Trophoblast cell (in vitro differentiated cells and primary cell): Measurements from ENCODE around the gene SCFD2.

ENCODE experiments used
- DNase-seq, 2 donors: peaks; one replicate each; pipeline ENCODE4 v3.0.0-alpha.2; 2016
- H2AFZ ChIP-seq: 2 replicates; pipeline ENCODE4 v1.6.1; 2013; ENCODE audit warnings: low read length, moderate library complexity, mild to moderate bottlenecking; ENCODE audit not compliant: insufficient read depth, poor library complexity
- H2AK5ac ChIP-seq: 2 replicates; pipeline ENCODE4 v1.6.1; 2013; ENCODE audit warnings: mild to moderate bottlenecking, low read length
- H2BK120ac ChIP-seq: 2 replicates; pipeline ENCODE4 v1.6.1; 2013; ENCODE audit warnings: low read length, mild to moderate bottlenecking, moderate library complexity; ENCODE audit not compliant: insufficient read depth, poor library complexity
- H2BK12ac ChIP-seq: 2 replicates; pipeline ENCODE4 v1.6.1; 2013; ENCODE audit warnings: mild to moderate bottlenecking, low read length, moderate library complexity
- H2BK5ac ChIP-seq: 2 replicates; pipeline ENCODE4 v1.6.1; 2013; ENCODE audit warnings: low read length, low read depth, moderate library complexity, mild to moderate bottlenecking; ENCODE audit not compliant: poor library complexity
- H3K14ac ChIP-seq: 2 replicates; pipeline ENCODE4 v1.6.1; 2013; ENCODE audit warnings: mild to moderate bottlenecking, low read length
- H3K18ac ChIP-seq: 2 replicates; pipeline ENCODE4 v1.6.1; 2013; ENCODE audit warnings: mild to moderate bottlenecking, low read length
- H3K23ac ChIP-seq: 2 replicates; pipeline ENCODE4 v1.6.1; 2013; ENCODE audit warnings: low read length
- H3K27ac ChIP-seq: 2 replicates; pipeline ENCODE4 v1.5.1; 2013; ENCODE audit warnings: low read depth, mild to moderate bottlenecking, inconsistent platforms, low read length, moderate library complexity
- H3K27me3 ChIP-seq: 2 replicates; pipeline ENCODE4 v1.6.1; 2013; ENCODE audit warnings: inconsistent platforms, mild to moderate bottlenecking, low read length, moderate library complexity; ENCODE audit not compliant: insufficient read depth
- H3K36me3 ChIP-seq, 2 experiments: 1 replicate in 1 of 2; 2 replicates in 1 of 2; pipeline ENCODE4 v1.6.1; 2013; ENCODE audit warnings: low read length in 2 of 2, mild to moderate bottlenecking in 2 of 2, moderate library complexity in 1 of 2; ENCODE audit not compliant: insufficient read depth in 2 of 2, control insufficient read depth in 1 of 2
- H3K4ac ChIP-seq: 2 replicates; pipeline ENCODE4 v1.6.1; 2013; ENCODE audit warnings: low read depth, mild to moderate bottlenecking, low read length, moderate library complexity
- H3K4me1 ChIP-seq, 2 experiments: 1 replicate in 1 of 2; 2 replicates in 1 of 2; pipeline ENCODE4 v1.6.1; 2013; ENCODE audit warnings: low read length in 2 of 2, mild to moderate bottlenecking in 2 of 2, moderate library complexity in 1 of 2; ENCODE audit not compliant: insufficient read depth in 2 of 2, control insufficient read depth in 1 of 2
- H3K4me2 ChIP-seq: 2 replicates; pipeline ENCODE4 v1.6.1; 2013; ENCODE audit warnings: inconsistent platforms, mild to moderate bottlenecking, low read length, moderate library complexity
- H3K4me3 ChIP-seq: 2 replicates; pipeline ENCODE4 v1.5.1; 2013; ENCODE audit warnings: mild to moderate bottlenecking, low read depth, low read length, inconsistent platforms
- H3K79me1 ChIP-seq: one replicate; pipeline ENCODE4 v1.6.1; 2013; ENCODE audit warnings: low read length
- H3K79me2 ChIP-seq: 2 replicates; pipeline ENCODE4 v1.6.1; 2013; ENCODE audit warnings: low read length, mild to moderate bottlenecking; ENCODE audit not compliant: control insufficient read depth, insufficient read depth, poor library complexity
- H3K9ac ChIP-seq: 2 replicates; pipeline ENCODE4 v1.6.1; 2013; ENCODE audit warnings: mild to moderate bottlenecking, low read length
- H3K9me3 ChIP-seq: 2 replicates; pipeline ENCODE4 v1.6.1; 2013; ENCODE audit warnings: low read depth, mild to moderate bottlenecking, control low read depth, inconsistent platforms, low read length; ENCODE audit not compliant: insufficient read depth
- H4K12ac ChIP-seq: 2 replicates; pipeline ENCODE4 v1.6.1; 2013; ENCODE audit warnings: low read depth, mild to moderate bottlenecking, low read length, moderate library complexity
- H4K8ac ChIP-seq: 2 replicates; pipeline ENCODE4 v1.6.1; 2013; ENCODE audit warnings: low read depth, mild to moderate bottlenecking, low read length, moderate library complexity
- H4K91ac ChIP-seq: one replicate; pipeline ENCODE4 v1.6.1; 2013; ENCODE audit warnings: low read depth, mild to moderate bottlenecking, low read length, moderate library complexity
- WGBS: extraction: QIAGEN DNeasy Blood & Tissue Kit; methylation state at CpG from one replicate; pipeline ENCODE4 v1.1.7; 2013; ENCODE audit warnings: missing lambda C conversion rate; ENCODE audit not compliant: insufficient read length, insufficient coverage; ENCODE audit errors: extremely low coverage; 5-methylcytosine and 5-hydroxymethylcytosine counted together

The SCFD2 gene

DNA sequence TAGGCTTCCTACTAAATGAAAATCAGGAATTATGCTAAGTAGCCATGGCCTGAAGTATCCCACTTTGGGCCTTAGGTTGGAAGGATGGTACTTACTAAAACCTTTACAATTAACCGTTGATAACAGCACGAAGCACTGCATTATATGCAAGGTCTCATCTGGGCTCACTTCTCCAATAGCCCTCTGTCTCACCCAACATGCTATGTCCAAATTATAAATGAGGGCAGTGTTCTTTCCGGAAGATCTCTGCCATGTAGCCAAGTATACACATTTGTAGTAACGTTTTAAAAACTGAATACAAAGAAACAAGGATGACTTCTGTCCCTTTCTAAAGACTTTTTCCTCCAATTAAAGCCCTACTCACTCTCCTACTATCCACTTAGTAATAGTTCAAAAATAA, 51.6 kb downstream of the SCFD2 start:
- Histone ChIP-seq H2AFZ (no peak overlapping the region), H3K4me2 (no peak overlapping the region), H3K14ac (no peak overlapping the region), H2AK5ac (no peak overlapping the region), H2BK12ac (no peak overlapping the region), H4K12ac (no peak overlapping the region), H3K27me3 (no peaks in the 10 kb centered on the region), H3K4me3 (no peak overlapping the region), H2BK5ac (no peak overlapping the region), H2BK120ac (no peak overlapping the region), H3K4me1 (no peaks in the 10 kb centered on the region), H3K4ac (no peak overlapping the region), H3K36me3 (no peaks in the 10 kb centered on the region), H3K27ac (no peak overlapping the region), H3K23ac (no peak overlapping the region), H4K8ac (no peak overlapping the region), H3K18ac (no peak overlapping the region), H3K9ac (no peak overlapping the region), H4K91ac (no peak overlapping the region), H3K79me1 (no peaks in the 10 kb centered on the region), H3K9me3 (no peaks in the 10 kb centered on the region), H3K79me2 (no peaks in the 10 kb centered on the region)
- no CpG with 5 or more reads among the region's 4 CpGs for WGBS
- DNase-seq = no peak

DNA sequence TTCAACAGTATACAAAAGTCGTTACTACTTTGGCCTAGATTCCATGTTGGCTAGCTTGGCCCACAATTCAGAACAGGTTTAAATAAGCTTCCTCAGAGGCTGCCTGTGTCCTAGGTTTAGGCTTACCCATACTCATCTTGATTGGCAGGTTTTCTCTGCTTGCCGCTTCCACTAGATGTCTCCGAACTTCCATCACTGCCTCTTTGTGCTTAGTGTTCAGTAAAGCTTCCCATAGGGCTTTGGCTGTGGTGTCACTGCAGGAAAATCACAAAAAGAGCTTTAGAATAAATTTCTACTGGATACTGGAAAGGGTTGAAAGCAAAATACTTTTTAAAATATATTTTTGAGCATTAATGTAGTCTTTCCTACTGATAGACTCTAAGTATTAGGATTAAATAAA, 52.4 kb downstream of the SCFD2 start:
- H3K9ac ChIP-seq = no peak overlapping the region
- no peaks in the 10 kb centered on the region for H3K36me3 ChIP-seq
- no peak overlapping the region for H2BK5ac ChIP-seq
- no peaks in the 10 kb centered on the region for H3K4me1 ChIP-seq
- H3K79me1 ChIP-seq = no peaks in the 10 kb centered on the region
- H3K4me2 ChIP-seq = no peak overlapping the region
- H3K79me2 ChIP-seq = no peaks in the 10 kb centered on the region
- no peak overlapping the region for H3K4ac ChIP-seq
- H3K27me3 ChIP-seq = no peaks in the 10 kb centered on the region
- H4K91ac ChIP-seq = no peak overlapping the region
- H4K8ac ChIP-seq = no peak overlapping the region
- no peak overlapping the region for H2BK120ac ChIP-seq
- WGBS = no CpG with 5 or more reads among the region's 3 CpGs
- no peak overlapping the region for H2AK5ac ChIP-seq
- H2AFZ ChIP-seq = no peak overlapping the region
- H3K9me3 ChIP-seq = no peaks in the 10 kb centered on the region
- no peak overlapping the region for H3K4me3 ChIP-seq
- H3K18ac ChIP-seq = no peak overlapping the region
- H3K23ac ChIP-seq = no peak overlapping the region
- no peak overlapping the region for H3K27ac ChIP-seq
- DNase-seq = peak in 1 of 2 donors; percentile 21
- no peak overlapping the region for H3K14ac ChIP-seq
- no peak overlapping the region for H4K12ac ChIP-seq
- H2BK12ac ChIP-seq = no peak overlapping the region

DNA sequence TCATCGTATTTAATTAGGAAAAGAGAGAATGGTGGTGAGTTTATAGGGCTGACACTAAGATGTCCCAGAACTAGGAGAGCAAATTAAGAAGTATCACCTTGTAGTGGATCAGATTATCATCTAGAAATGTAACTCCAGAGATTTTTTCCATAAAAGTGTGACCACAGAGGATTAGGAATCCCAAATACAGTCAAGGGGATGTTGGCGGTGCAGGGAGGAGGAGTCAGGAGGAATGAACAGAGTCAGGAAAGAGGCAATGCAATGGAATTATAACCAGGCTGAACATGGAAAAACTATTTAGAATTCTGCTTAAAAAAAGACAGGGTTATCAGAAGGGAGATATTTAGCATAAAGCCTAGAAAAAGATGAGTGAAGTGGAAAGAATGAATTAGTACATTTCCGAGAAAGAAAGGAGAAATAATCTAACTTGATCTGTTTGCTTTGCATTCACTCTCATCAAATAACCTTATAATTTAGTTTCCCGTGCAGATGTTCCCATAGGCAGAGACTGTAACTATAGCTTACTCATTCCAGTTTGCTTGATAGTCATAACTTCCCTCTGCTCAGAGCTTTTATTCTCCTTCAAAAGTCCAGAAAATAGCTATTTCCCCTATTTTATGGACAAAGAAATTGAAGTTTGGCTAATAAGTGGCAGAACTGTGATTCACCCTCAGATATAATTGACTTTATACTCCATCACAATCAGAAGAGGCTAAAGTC, 56.4 kb downstream of the SCFD2 start:
- Histone ChIP-seq H3K79me1 (no peaks in the 10 kb centered on the region), H3K36me3 (no peaks in the 10 kb centered on the region), H2AFZ (no peak overlapping the region), H3K9me3 (no peaks in the 10 kb centered on the region), H3K4me2 (no peak overlapping the region), H3K9ac (no peak overlapping the region), H3K27me3 (no peaks in the 10 kb centered on the region), H3K14ac (no peak overlapping the region), H4K12ac (no peak overlapping the region), H3K23ac (no peak overlapping the region), H3K4me1 (no peaks in the 10 kb centered on the region), H2AK5ac (no peak overlapping the region), H3K4ac (no peak overlapping the region), H3K79me2 (no peaks in the 10 kb centered on the region), H3K4me3 (no peak overlapping the region), H3K18ac (no peak overlapping the region), H4K8ac (no peak overlapping the region), H2BK5ac (no peak overlapping the region), H2BK12ac (no peak overlapping the region), H2BK120ac (no peak overlapping the region), H4K91ac (no peak overlapping the region), H3K27ac (no peak overlapping the region)
- no CpG with 5 or more reads among the region's 4 CpGs for WGBS
- DNase-seq = no peak

DNA sequence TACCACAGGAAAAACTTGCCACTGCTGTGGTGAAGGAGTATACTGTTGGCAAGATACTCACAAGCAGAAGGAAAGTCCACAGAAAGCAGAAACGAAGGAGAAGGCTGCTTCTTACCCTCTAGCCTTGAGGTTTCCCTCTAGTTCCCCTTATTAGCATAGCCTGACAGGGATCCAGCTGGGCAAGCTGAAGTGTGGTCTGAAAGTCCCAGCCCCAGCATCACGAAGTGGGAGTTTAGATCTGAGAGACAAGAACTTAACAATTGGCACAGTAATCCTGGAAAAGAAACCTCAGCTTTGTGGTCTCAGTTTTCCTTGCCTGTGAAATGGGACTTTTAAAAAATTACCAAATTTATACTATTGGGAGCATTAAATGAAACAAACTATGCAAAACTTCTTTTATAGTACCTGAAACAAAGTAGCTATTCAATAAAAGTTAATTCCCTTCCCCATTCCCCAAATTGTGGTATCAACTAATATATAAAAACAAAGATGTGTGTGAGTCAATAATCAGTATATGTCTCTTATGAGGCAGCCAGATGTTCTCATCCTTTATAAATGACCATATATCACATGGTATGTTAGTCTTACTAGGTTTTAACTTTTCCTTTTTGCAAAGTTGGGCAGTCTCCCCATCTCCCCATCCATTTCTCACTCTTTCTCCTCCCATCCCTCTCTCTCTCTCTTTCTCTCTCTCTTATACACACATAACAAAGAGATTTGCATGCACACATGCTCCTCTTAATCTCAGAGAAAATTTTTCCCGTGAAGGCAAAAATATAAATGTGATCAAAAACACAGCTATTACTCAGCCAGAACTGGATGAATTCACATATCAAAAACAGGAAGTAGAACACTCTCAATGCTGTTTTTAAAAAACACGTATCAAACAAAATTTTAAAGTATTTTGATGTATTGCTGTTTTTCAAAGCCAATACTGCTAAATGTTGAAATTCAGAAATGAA, 57.8 kb downstream of the SCFD2 start:
- no peaks in the 10 kb centered on the region for H3K36me3 ChIP-seq
- H2BK5ac ChIP-seq = no peak overlapping the region
- no peak overlapping the region for H3K4me2 ChIP-seq
- no peak overlapping the region for H2BK120ac ChIP-seq
- no peaks in the 10 kb centered on the region for H3K27me3 ChIP-seq
- no peak overlapping the region for H3K14ac ChIP-seq
- H3K79me1 ChIP-seq = no peaks in the 10 kb centered on the region
- H2AFZ ChIP-seq = no peak overlapping the region
- no peaks in the 10 kb centered on the region for H3K9me3 ChIP-seq
- H4K91ac ChIP-seq = no peak overlapping the region
- no peak overlapping the region for H3K18ac ChIP-seq
- H3K4me1 ChIP-seq = no peaks in the 10 kb centered on the region
- DNase-seq = no peak
- H3K27ac ChIP-seq = no peak overlapping the region
- no peak overlapping the region for H4K8ac ChIP-seq
- no peaks in the 10 kb centered on the region for H3K79me2 ChIP-seq
- H2BK12ac ChIP-seq = no peak overlapping the region
- H3K4me3 ChIP-seq = no peak overlapping the region
- H3K4ac ChIP-seq = no peak overlapping the region
- H3K23ac ChIP-seq = no peak overlapping the region
- no peak overlapping the region for H3K9ac ChIP-seq
- WGBS = no CpG with 5 or more reads among the region's 4 CpGs
- no peak overlapping the region for H4K12ac ChIP-seq
- H2AK5ac ChIP-seq = no peak overlapping the region
